T follicular helper cell (primary cell): ENCODE results near the gene ACTA2.

Experiments
- DNase-seq: peaks from one replicate; pipeline ENCODE4 v3.0.0-alpha.2; 2020; ENCODE audit warnings: low read depth

Gene ACTA2

DNA sequence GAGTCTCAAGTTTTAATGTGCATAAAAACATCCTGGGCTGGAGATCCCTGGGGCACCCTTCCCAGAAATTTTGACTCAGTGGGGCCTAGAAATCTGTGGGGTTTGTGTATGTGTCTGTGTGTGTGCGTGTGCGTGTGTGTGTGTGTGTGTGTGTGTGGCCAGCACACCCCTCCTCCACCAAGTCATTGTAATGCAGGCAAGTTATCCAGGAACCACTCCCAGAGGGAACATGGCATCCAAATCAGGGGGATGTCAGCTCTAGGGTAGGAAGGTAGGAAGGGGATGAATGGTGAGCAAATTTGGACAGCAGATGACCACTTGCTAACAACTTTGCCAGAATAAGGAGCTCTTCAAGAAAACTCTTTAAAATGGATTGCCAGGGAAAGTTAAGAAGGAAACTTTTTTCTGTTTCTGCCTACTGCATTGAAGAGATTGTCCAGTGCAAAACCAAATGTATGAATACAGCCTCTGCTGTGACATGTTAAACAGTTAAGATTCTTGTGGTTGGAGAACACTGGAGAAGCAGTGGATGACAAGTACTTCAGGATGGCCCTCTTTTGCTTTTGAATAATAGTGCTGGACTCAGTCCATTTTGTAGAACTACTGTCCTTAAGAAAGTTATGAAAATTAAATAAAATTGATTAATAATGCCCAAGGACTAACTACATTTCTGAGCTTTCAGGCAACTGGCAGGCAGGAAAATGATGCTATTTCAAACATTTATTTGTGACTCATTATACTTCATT, 60.2 kb downstream of the ACTA2 start:
- DNase-seq = no peak

DNA sequence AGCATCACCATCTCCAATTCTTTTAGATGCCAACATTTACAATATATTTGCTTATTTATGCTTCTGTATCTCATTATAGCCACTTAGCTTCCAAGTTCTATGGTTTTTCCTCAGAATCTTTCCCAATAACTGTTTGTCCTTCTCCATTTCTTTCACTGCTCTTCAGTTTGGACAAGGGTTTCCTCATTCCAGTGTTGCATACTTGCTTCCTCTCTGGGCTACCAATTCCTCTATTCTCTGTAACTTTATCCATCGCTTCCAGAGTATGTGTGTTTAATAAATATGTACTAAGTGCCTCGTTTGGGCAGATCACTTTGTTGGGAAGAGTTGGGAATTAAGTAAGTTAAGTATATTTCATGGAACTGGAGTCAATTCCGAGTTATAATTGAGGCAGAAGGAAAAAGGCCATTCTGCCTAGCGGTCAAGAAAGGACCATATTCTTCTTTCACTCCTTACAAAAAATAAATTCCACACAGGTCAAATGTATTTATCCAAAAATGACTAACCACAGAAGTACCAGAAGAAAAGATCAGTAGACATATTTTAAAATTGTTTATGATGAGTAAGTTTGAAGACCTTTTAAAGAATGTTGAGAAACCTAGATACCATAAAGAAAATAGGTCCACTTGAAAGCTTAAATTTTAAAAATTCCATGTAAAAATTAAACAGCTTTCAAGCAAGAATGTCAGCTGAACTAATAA, 61.7 kb downstream of the ACTA2 start:
- no peak for DNase-seq

DNA sequence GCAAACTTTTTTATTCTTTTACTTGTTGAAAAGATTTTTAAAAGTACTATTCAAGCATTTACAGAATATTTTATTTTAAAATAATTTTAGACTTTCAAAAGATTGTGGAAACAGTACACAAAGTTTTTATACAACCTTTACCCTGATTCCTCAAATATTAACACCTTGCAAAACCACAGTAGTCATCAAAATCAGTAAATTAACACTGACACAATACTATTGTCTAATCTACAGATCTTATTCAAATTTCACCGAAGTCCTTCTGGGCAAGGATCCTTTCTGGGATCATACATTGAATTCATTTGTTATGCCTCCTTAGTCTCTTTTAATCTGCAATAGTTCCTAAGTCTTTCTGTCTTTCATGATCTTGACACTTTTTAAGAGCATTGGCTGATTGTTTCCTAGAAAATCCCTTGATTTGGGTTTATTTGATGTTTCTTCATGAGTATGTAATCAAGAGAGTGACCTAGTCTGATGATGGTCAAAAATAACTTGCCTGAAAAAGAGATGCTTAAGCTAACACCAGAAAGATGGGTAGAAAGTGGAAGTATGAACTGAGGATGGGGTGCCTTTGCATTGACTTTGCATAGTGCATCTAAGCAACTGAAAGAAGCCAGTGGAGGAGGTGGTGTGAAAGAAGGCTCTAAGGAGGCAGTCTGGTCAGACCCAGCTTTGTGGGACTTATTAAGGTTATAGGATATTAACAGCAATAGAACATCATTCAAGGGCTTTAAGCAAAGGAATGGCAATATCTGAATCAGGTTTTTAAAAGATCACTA, 62.8 kb downstream of the ACTA2 start:
- no peak for DNase-seq

DNA sequence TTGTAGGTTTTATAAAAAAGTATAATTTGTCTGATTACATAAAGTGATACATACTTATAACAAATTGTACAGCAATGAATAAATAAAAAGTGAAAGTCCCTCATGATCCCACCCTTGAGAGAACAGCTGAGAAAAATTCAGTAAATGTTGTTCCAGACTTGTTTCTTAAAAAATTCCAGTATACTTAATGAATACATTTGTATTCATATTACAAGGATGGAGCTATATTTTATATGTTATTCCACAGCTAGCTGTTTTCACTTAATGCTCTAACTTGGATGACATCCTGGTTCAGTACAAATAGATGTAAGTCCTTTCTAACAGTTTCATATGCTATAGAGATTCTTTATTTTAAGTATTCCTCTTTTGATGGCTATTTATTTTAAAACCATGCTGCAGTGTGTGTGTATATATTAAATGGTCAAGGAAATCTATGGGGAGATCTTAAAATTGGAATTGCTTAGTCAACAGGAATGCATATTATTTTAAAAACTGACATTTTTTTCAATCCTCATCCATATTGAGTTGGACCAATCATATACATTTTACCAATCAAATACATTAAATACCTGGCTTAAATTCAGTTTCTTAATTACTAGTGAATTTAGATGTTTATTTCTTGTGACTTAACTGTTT, 63.6 kb downstream of the ACTA2 start:
- DNase-seq = no peak

DNA sequence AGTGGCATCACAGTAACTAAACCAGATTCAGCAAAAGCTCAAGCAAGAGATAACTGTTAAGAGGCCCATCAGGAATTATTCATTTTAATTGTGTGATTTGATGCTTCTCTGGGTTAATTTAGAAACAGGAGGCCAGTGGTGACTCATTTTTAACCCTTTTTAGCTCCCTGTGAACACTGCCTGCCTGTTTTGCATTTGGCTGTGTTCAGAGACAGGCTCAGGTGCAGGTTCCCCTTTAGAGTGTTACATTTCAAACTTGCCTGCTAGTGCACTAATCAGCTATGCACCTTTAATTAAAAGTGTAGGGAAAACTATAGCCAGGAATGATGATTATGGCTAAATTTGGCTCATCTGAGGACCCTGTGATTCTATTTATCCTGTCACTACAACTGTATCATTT, 66.0 kb downstream of the ACTA2 start:
- DNase-seq = no peak
